CD4-positive, alpha-beta T cell treated with Interferon alpha-2 for 1 hour (primary cell): ENCODE results near the gene CAMTA1.

ENCODE experiments used
- DNase-seq, 2 donors: peaks; one replicate each; pipeline ENCODE4 v3.0.0-alpha.2; 2020 to 2022

CAMTA1 gene

DNA sequence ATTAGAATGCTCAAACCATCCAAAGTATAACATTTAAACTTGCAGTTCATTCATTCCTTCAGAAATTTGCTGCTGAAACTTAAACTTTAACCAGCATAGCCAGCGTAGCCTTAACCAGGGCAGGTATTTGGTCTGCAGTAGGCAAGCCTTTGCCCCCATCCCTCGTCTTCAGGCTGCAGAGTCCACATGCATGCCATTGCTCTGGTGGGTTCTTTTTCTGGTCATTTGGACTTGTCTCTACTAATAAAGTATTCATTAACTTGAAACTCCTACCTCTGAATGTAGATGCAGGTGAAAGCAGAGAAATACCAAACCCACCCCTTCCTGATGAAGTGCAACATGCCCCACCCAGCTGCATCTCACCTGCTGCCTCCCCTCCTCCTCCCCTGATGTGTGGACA, 100.2 kb downstream of the CAMTA1 start:
- DNase-seq: no peak

DNA sequence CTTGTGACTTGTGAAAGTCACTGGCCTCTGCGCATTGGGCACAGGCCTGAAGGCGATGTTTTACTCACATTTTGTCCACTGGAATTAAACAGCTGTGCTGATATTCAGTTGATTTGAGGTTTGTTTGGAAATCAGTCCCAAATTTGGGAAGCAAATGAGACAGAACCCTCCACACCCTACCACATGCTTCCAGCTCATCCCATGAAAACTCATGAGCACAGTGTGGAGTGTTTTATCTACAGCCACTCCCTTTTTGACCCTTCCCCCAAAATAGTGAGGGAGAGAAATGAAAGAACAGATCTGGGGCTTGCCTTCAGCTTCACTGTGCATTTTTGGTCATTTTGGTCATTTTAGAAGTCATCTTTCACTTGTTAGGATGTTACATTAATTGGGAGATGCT, 101.3 kb downstream of the CAMTA1 start:
- DNase-seq: no peak

DNA sequence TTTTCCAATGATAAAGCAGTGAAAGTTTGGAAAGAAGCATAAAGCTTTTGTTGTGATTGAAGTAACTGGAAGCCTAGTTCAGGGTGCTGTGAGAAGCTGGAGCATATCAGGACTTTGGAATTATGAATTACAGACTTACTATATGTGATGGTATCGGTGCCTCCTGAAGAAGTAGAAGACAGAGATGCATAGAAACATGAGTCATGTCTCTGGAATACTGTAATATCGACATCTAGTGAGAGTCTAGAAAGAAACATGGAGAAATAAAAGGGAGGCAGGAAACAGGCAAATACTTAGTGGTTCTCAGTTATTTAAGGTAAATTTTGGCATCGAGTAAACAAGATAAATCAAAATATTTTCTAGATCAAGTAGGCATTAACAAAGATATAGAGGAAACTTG, 103.0 kb downstream of the CAMTA1 start:
- DNase-seq: no peak

- DNase-seq: no peak
Measured at GRCh38 chr1:6888870-6889269, 103.6 kb downstream of the CAMTA1 start.

GRCh38 chr1:6889875-6890480, 104.7 kb downstream of the CAMTA1 start:
- DNase-seq: peak; percentile 22 to 52

DNA sequence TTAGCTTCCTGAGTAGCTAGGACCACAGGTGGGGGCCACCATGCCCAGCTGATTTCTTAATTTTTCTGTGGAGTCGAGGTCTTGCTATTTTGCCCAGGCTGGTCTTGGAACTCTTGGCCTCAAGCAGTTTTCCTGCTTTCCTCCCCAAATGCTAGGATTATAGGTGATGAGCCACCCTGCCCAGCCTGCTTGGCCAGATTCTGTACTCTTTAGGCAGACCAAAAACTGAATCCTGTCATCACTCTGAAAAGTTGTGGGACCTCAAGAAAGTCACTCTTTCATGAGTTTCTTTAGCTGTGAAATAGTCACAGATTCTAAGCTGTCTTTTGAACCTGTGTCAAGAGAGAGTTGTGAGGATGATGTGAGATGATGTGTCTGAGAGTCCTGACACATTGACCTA, 105.4 kb downstream of the CAMTA1 start:
- no peak for DNase-seq

DNA sequence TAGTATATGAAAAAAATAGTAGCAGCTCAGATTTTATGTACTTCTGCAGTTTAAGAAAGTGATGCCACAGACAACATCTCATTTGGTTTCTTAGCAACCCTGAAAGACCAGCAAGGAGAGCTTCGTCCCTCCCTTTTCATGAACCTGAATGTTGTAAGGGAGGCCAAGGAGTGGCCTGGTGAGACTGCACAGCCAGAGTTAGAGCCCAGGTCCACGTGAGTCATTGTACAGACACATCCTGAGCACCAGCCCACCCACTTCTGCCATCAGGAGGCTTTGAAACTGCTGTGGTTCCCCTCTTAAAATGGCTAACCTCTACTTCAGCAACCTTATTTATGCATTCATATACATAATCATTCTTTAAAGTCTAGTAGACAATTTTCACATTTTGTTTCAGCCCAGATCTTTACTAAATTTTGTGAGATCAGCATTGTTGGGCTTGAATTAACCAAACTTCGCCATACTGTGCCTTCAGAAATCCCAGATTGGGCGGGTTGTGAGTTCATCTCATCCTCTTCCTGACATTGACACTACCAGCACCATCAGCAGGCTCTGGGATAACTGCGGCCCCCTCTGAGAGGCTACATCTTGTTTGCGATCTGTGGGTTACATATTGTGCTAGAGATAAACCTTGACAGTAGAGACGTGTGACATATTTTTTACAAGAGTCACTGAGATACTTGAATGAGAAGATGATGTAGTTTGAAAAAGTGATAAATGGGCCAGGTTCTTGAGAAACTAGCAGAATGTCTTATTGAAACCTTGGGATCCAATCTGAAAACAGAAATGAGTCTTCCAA, 106.7 kb downstream of the CAMTA1 start:
- DNase-seq: no peak

DNA sequence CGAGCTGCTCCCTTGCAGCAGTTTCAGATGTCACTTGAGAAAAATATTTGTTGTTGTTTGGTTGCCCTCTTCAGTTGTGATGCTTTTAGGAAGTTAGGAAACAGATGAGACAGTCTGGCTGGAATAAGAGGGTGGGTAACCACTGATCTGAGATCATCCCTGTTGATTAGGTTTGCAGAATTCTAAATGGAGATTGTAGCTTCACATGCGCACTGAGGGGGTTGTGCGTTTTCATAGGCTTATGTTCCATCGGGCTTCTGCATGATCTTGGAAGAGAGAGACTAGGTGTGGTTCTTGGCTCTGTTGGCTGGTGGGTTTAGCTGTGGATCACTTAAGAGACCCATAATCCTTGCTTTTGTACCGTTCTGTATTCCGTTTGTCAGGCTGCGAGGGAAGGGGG, 108.1 kb downstream of the CAMTA1 start:
- DNase-seq: no peak

DNA sequence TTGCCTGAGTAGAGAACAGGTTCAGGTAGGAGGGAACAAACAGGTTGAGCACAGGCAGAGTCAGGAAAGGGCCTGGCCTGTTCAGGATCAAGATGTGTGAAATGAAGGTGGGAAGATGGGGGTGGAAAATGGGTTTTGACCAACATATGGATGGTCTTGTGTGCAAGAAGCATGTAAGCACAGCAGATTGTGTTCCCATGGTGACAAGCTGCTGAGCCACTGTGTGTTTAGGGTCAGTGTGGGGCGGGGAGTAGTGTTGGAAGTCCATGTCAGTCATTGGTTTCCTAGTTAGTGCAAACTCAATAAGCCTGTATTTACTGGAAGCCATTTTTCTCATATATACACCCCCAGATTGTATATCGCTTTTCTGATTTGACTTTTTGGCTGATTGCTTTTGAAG, 111.9 kb downstream of the CAMTA1 start:
- DNase-seq: no peak

DNA sequence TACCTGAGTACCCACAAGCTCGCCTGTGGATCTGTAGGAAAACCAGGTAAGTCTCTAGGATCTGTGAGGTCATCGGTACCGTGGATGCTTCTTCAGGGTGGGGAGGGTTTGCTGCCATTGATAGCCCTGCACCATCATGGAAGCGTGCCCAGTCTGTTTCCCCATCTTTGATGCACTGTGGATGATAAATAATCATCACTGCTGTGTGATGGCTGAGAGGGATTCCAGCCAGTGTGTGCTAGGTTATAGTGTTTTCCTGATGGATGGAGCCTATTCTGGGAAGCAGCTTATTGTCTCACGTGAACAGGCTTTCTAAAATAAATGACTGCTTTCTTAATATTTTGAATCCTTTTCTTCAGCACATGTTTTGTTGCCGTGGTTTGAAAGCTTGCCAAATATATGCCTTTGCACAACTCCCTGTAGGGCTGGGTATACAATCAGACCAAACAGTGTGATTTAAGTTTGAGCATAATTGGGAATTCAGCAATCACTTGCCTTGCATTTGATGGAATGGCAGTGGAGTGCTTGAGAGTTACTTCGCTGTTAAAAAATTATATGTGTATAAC, 113.8 kb downstream of the CAMTA1 start:
- no peak for DNase-seq

DNA sequence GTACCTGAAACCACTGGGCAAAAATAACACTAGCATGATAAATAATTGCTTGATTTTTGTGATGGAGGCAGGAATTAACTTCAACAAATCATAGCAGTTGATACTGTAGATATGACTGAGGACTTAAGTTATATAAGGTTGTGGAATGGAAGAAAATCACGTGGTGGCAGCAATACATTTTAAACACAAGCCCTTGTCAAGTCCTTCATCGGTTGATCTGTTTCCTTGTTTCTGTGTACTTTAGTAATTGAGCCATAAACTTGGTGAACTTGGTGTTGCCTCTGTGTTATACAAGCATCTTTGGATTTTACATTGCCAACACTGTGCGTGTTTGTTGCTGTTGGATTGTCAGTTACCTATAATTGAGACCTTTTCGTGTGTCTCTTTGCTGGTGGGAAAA, 114.4 kb downstream of the CAMTA1 start:
- DNase-seq: no peak

DNA sequence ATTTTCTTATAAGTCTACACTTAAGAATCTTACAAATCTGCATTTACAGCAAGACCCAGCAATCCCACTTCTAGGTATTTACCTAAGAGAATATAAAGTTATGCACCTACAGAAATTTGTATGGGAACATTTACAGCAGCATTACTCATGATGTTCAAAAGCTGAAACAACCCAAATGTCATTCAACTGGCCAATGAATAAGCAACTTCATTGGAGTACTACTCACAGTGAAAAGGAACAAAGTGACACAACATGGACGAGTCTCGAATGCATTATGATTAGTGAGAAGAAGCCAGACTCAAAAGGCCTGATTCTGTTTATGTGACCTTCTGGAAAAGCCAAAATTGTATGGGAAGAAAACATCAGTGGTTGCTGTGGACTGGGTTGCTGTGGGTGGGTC, 116.9 kb downstream of the CAMTA1 start:
- DNase-seq: no peak

DNA sequence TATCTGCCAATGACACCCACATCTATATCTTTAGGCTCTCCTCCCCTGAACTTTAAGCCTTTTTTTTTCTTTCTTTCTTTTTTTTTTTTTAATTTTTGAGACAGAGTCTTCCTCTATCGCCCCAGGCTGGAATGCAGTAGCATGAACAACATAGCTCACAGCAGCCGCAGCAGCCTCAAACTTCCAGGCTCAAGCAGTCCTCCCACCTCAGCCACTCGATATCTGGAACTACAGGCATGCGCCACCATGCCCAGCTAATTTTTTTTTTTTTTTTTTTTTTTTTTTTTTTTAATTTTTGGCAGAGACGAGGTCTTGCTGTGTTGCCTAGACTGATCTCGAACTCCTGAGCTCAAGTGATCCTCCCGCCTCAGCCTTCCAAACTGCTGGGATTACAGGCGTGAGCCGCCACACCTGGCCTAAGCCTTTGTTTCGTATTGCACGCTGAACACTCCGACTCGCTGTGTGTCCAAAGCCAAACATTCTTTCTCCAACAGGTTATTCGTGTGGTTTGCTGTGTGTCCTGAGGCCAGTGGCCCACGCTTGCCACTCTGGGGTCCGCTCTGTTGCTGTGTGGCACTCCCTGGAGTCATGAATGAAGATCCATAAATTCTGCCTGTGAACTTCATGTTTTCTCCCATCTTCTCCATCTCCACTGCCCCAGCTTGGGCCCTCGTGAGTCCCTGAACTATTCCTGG, 119.4 kb downstream of the CAMTA1 start:
- no peak for DNase-seq

DNA sequence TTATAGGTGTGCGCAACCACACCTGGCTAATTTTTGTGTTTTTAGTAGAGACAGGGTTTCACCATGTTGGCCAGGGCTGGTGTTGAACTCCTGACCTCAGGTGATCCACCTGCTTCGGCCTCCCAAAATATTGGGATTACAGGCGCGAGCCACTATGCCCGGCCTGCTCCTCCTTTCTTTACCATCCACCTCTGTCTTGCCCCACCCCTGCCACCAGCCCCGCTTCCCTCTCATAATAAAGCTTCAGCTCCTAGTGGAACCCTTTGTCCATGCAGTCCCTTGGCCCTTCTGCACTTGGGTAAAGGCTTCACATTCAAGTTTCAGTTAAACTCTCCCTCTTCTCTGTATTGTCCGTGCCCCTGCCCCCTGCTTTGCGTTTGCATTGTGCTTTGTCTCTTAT, 120.1 kb downstream of the CAMTA1 start:
- no peak for DNase-seq

DNA sequence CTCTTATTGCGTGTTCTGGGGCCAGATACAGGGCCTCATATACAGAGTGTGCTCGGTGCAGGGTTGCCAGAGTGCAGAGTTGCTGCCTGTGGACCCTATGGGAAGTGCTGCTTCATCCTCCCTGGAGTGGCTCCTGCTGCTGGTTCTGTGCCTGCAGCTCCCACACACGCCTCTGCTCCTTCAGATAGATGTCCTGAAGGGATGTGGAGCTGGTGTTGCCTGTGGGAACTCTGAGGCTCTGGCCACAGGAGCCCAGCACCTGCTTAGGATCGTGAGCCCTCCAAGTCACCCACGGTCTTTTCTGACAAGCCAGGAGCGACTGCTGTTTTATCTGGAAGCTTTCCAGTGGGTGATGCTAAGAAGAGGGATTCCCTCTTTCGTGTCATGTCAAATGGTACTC, 120.5 kb downstream of the CAMTA1 start:
- DNase-seq: no peak

DNA sequence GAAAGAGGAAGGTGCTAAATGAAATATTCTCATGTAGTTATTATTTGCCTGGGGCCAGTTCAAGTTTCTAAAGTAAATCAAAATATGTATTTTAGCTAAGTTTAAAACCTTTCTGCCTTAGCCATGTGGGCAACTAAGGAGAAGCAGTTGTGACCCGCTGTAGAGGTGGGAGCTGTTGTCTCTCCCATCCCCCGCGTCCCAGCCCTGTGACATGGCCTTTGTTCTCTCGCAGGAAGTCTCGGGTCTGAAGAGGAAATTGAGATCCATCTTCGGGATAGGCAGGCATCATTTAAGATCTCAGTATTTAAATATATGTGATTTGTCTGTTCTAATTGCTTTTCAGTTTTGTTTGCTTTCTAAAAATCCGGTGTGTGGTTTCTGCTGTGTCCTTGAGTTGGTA, 121.5 kb downstream of the CAMTA1 start:
- no peak for DNase-seq

- DNase-seq: no peak
Measured at GRCh38 chr1:6907201-6907600, 121.9 kb downstream of the CAMTA1 start.

- DNase-seq: no peak
Measured at GRCh38 chr1:6907676-6908434, 122.6 kb downstream of the CAMTA1 start.

DNA sequence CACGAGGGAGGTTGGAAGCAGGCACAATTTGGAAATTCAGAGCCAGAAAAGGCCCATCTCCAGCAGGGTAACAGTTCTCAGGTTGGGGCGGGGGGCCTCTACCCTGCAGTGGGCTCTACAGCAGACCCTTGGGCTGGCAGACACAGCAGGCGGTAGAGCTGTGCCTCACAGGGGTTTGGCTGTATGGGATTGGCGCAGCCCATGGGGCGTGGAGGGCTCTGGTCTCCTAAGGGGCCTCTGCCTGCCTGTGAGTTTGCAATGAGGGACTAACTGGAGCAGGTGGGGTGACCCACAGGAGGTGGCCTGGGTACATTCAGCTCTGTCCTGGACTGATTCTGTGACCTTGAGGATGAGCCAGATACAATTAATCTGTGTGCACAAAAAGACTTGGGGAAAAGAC, 124.1 kb downstream of the CAMTA1 start:
- no peak for DNase-seq

- no peak for DNase-seq
Measured at GRCh38 chr1:6909857-6910256, 124.6 kb downstream of the CAMTA1 start.

GRCh38 chr1:6911021-6911941, 126.0 kb downstream of the CAMTA1 start:
- no peak for DNase-seq

- no peak for DNase-seq
Measured at GRCh38 chr1:6911974-6912373, 126.7 kb downstream of the CAMTA1 start.
